ENCODE measurements around the gene PADI2. TPM values are rescaled to one million over a fixed set of nuclear protein-coding genes. Genes with fewer than 3 reads are reported as not detected.

Gene PADI2
- total RNA-seq, 1 donor from 2014 or later: 0.46 TPM

DNA sequence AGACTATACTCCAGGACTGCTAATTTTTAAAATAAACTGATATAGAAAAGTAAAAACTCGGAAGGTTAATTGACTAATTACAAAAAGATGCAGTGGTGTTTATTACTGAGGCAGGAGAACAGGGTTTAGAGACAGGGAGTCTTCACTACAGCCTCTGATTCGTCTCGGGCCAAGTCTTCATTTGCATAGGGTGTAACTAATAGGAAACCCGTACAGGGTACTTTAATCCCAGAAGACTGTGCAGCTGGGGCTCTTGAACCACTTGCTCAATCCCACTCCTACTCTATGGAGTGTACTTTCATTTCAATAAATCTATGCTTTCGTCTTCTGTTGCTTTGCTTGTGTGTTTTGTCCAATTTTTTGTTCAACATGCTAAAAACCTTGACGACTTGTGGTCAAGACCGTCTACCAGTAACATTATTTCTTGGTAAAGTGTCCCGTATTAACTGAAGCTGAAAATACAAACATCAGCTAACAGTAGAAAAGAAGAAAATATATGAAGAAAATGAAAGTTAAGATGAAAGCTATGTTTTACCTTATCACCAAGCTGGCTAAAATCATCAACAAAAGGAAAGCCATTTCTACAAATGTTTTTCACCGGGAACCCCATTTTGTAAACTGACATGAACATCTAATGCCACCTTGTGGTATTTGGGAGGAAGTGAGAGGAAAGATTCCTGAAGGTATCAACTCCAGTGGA, 73.5 kb downstream of the PADI2 start:
- no peak for DNase-seq
- intact Hi-C loops (cut with DNase I): loop anchor here (5.0 kb wide), 1 partner anchor 83 kb away; no protein-coding TSS in a partner anchor
- ATAC-seq (ENCODE audit: poor library complexity): peak; percentile 67

- ATAC-seq (ENCODE audit: poor library complexity): peak; percentile 66
- intact Hi-C loops (cut with DNase I): loop anchor here (5.0 kb wide), 1 partner anchor 83 kb away; no protein-coding TSS in a partner anchor
- no peak for DNase-seq
These were observed 74.1 kb downstream of the PADI2 start for GRCh38 chr1:17045150-17045549.

DNA sequence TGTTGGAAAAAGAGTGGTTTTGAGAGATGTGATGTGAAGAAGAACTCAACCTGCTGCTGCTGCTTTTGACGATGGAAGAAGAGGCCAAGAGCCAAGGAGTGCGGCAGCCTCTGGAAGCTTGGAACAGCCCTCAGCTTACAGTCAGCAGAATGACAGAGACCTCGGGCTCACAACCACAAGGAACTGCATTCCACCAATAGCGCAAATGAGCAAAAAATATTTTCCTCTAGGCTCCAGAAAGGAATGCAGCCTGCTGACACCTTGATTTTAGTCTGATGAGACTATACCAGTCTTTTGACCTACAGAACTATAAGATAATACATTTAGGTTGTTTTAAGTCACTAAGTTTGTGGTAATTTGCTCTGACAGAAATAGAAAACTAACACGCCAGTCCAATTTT, 75.6 kb downstream of the PADI2 start:
- DNase-seq (no peak), ATAC-seq (ENCODE audit: poor library complexity) (no peak)
- intact Hi-C loops (cut with DNase I): no loop called here

DNA sequence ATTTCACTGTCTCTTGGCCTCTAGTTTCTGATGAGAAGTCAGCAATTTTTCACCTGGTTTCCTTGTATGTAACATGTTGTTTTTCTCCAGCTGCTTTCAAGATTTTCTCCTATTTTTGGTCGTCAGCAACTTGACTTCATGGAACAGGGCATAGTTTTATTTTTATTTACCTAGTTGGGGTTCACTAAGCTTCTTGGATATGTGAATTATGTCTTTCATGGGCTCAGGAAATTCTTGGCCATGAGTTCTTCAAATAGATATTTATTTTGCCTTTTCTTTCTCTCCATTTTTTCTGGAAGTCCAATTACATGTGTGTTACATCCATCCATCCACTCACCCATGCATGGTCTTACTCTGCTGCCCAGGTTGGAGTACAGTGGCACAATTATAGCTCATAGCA, 79.1 kb downstream of the PADI2 start:
- DNase-seq (no peak), ATAC-seq (ENCODE audit: poor library complexity) (no peak)
- intact Hi-C loops (cut with DNase I): no loop called here

- intact Hi-C loops (cut with DNase I): no loop called here
- DNase-seq (no peak), ATAC-seq (ENCODE audit: poor library complexity) (no peak)
These were observed 79.7 kb downstream of the PADI2 start for GRCh38 chr1:17039522-17039921.

- intact Hi-C loops (cut with DNase I): no loop called here
- ATAC-seq (ENCODE audit: poor library complexity) (no peak), DNase-seq (no peak)
These were observed 85.8 kb downstream of the PADI2 start for GRCh38 chr1:17033481-17033880.

- ATAC-seq (ENCODE audit: poor library complexity): no peak
- DNase-seq: no peak
- intact Hi-C loops (cut with DNase I): no loop called here
These were observed 86.5 kb downstream of the PADI2 start for GRCh38 chr1:17032741-17033140.

- DNase-seq: no peak
- intact Hi-C loops (cut with DNase I): no loop called here
- no peak for ATAC-seq (ENCODE audit: poor library complexity)
These were observed 87.8 kb downstream of the PADI2 start for GRCh38 chr1:17031436-17031835.

- intact Hi-C loops (cut with DNase I): no loop called here
- ATAC-seq (ENCODE audit: poor library complexity): no peak
- no peak for DNase-seq
These were observed 89.0 kb downstream of the PADI2 start for GRCh38 chr1:17030206-17030605.

DNA sequence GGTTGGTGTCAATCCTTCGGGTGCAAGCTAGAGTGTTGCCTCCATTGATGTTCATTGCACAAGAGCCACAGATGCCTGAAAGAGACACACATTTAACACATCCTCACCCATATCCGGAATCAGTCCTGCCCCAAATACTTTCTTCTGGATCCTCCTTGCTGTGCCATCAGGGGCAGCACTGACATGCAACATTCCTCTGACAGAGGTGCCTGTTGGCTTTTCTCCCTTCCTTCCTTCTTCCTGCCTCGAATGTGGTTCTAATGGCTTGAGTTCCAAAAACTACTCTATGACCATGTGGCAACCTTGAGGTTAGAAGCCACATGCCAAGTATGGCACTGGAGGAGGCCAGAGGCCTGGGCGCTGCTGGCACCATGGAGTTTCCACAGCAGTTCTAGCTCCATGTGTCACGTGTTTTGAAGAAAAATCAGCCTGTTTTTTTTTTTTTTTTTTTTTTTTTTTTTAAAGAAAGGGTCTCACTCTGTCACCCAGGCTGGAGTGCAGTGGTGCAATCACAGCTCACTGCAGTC, 90.5 kb downstream of the PADI2 start:
- intact Hi-C loops (cut with DNase I): no loop called here
- ATAC-seq (ENCODE audit: poor library complexity) (no peak), DNase-seq (no peak)

- intact Hi-C loops (cut with DNase I): no loop called here
- ATAC-seq (ENCODE audit: poor library complexity): no peak
- DNase-seq: no peak
These were observed 91.4 kb downstream of the PADI2 start for GRCh38 chr1:17027900-17028299.

DNA sequence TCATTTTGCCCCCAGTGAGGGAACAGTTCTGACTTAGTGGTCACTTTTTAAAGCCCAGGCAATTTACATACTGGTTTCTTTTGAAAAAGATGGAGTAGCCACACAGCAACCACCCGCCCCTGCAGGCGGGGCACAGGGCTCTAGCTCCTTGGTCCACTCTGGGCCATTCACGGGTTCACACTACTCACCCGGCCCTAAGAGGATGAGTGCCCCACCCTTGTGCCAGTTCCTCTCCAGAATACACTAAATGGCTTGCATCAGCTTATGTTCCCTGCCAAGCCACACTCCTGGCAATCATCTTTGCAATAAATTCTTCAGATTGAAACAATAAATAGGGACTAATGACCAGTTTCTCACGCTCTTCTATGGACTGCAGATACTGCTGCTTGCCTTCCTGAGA, 91.8 kb downstream of the PADI2 start:
- no peak for DNase-seq
- ATAC-seq (ENCODE audit: poor library complexity): peak; percentile 54
- intact Hi-C loops (cut with DNase I): no loop called here

DNA sequence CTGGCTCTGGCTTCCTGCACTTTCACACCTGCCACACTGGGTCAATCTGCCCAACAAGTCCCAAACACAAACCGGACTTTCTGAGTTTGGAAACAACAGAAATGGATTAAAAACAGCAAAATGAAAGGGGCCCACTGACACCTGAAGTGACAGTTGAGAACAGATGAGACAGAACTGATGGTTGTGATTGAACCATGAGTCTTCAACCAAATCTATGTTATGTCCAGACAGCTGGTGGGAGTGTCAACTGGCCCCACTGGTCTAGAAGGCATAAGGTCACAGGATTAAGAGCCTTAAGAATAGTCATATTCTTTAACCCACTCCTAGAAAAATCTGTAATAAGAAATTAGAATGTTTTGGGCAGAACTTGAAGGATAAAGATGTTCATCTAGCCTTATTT, 94.5 kb downstream of the PADI2 start:
- no peak for ATAC-seq (ENCODE audit: poor library complexity)
- no peak for DNase-seq
- intact Hi-C loops (cut with DNase I): no loop called here

DNA sequence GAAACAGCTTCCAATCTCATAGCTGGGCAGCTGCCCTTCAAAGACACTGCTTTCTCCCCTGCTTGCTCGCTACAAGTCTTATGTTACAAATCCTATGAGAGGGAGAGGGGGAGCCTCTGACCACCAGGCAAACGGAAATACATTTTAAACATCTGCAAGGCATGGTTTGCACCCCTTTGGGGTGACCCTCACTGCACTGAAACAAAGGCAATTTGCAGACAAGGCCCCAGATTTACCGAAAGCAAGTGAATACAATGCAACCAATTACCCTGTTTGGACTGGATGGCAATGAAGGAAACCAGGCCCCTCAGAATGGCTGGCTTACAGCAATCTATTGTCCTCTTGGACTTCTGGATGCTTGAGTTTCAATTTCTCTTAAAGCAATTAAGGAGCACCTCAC, 95.7 kb downstream of the PADI2 start:
- ATAC-seq (ENCODE audit: poor library complexity) (no peak), DNase-seq (no peak)
- intact Hi-C loops (cut with DNase I): no loop called here

GRCh38 chr1:17023102-17023501, 96.1 kb downstream of the PADI2 start:
- intact Hi-C loops (cut with DNase I): no loop called here
- DNase-seq: no peak
- no peak for ATAC-seq (ENCODE audit: poor library complexity)

DNA sequence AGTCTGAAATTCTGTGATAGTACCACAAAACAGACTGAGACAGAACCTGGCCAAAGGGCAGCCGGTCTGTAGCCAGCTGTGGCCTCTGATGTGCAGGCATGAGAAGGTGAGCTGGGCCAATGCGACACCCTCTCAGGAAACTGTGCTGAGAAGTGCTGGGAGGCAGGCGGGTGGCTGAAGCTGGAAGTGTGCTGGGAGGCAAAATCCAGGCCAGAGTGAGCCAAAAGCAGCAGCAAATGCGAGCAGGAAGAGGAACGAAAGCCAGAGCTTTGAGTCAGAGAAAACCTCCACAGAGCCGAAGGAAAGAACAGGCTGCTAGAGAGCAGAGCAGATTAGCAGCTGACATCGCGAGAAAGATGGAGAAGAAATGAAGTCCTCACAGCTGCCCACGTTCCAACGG, 97.4 kb downstream of the PADI2 start:
- intact Hi-C loops (cut with DNase I): no loop called here
- ATAC-seq (ENCODE audit: poor library complexity): no peak
- no peak for DNase-seq

- intact Hi-C loops (cut with DNase I): no loop called here
- ATAC-seq (ENCODE audit: poor library complexity): no peak
- no peak for DNase-seq
These were observed 98.7 kb downstream of the PADI2 start for GRCh38 chr1:17020502-17020901.

DNA sequence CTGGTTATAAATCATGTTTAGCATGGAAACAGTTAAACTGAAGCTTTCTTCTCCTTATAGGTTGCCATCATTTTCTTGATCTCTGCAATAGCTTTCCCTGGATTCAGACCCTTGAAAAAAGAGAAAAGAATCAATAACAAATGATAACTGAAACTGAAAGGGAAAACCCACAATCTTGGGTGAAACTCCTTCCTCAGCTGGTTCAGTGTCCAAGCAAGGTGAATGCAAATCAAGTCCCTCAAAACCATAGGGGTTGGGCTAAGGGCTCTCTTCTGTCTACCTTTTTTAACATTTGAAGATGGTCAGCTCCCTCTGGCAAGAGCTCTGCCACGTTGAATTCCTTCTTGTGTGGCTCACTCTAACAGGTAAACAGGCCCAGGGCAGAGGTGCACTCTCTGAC, 100.4 kb downstream of the PADI2 start:
- DNase-seq: no peak
- intact Hi-C loops (cut with DNase I): no loop called here
- ATAC-seq (ENCODE audit: poor library complexity): no peak

- intact Hi-C loops (cut with DNase I): no loop called here
- no peak for ATAC-seq (ENCODE audit: poor library complexity)
- DNase-seq: no peak
These were observed 101.8 kb downstream of the PADI2 start for GRCh38 chr1:17017435-17017834.
